AG09319 (cell line): Measurements from ENCODE around the gene MED19.
"Not testable (repeated sequence)": the region's sequence is repeated elsewhere in the genome, so short reads cannot be mapped to it uniquely, and the experiment has no call there.

Experiments
- DNase-seq: peaks from one replicate; pipeline ENCODE4 v3.0.0-alpha.2; 2010; ENCODE audit warnings: low read depth; ENCODE audit errors: extremely low read depth
- CTCF ChIP-seq: IDR thresholded peaks from 2 replicates; pipeline ENCODE4 v1.5.1; 2011; ENCODE audit warnings: low read depth, mild to moderate bottlenecking, inconsistent platforms, low read length, moderate library complexity

MED19 gene

GRCh38 chr11:57728829-57729228, 16.8 kb upstream of the MED19 start:
- TF ChIP-seq CTCF: no peak
- no peak for DNase-seq

GRCh38 chr11:57727185-57727584, 15.2 kb upstream of the MED19 start:
- DNase-seq: no peak
- TF ChIP-seq CTCF: no peak

- DNase-seq: not testable (repeated sequence)
These were observed 4.7 kb upstream of the MED19 start for GRCh38 chr11:57716726-57717125.

- no peak for TF ChIP-seq CTCF
- no peak for DNase-seq
These were observed 1.8 kb upstream of the MED19 start for GRCh38 chr11:57713835-57714234.

- peak; percentile 99 for DNase-seq
- no peak for TF ChIP-seq CTCF
These were observed 488 bp upstream of the MED19 start, which contains the start of gene TMX2 for GRCh38 chr11:57712256-57713150. Gene TMX2 (plus strand): TSS chr11:57712593. CDS start chr11:57712619, 26 bp downstream.

GRCh38 chr11:57709802-57710367, 2.1 kb downstream of the MED19 start:
- TF ChIP-seq CTCF: no peak
- no peak for DNase-seq

- not testable (repeated sequence) for DNase-seq
These were observed 6.6 kb downstream of the MED19 start for GRCh38 chr11:57705432-57705831.

- no peak for DNase-seq
- TF ChIP-seq CTCF: no peak
These were observed 7.1 kb downstream of the MED19 start for GRCh38 chr11:57704932-57705331.
